Glomerular visceral epithelial cell (primary cell): ENCODE measurements around the gene TNKS1BP1.
A peak's percentile ranks its signal among the peaks of the same experiment; 100 is the strongest.

Source experiments
- DNase-seq: peaks from one replicate; pipeline ENCODE4 v3.0.0-alpha.2; 2016; ENCODE audit errors: extremely low spot score

Gene TNKS1BP1

DNA sequence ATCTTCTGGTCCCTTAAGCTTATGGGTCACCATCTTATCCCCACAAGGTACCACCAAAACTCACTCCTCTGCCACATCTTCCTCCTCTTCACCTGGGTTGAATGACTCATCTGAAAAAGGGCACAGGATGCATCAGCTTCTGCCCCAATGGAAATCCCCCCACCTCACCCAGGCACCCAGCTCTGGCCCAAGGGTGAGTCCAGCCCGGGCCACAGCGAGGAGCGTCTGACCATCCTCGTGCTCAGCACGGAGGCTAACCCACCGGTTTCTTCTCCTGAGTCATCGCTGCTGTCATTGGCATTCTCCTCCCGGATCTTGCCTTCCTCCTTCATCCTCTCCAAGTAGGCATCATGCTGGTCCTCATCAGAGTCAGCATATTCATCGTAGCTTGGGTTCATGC, 5.3 kb upstream of the TNKS1BP1 start:
- DNase-seq, result no peak

DNA sequence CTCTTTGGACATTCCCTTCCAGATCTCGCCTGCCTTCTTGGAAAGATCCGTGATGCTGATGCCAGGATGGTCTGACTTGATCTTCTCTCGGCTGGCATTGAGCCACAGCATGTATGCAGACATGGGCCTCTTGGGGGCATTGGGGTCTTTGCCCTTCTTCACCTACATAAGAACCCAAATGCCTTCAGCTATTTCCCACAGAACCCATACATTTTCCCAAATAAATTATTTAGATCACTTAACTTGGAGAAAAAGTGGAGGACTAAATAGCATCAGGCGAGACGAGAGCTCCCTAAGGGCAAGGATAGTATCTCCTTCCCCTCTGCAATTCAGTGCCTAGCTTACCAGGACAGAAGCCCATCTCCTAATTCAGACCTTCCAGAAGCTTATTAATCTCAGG, 3.0 kb upstream of the TNKS1BP1 start:
- no peak for DNase-seq

DNA sequence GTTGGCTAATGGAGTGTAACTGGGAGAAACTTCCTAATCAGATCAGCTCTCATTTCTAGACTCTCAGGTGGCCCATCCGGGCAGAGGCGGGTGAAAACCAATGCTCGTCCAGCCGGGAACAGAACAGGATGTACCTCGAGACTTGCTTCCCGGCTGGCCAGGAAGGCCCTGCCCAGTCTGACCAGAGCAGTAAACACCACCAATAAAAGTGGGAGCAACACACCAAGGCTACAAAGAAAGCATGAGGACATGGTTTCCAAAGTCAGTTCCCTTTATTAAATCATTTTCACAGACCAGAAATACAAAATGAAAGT, 940 bp upstream of the TNKS1BP1 start:
- DNase-seq, result no peak

DNA sequence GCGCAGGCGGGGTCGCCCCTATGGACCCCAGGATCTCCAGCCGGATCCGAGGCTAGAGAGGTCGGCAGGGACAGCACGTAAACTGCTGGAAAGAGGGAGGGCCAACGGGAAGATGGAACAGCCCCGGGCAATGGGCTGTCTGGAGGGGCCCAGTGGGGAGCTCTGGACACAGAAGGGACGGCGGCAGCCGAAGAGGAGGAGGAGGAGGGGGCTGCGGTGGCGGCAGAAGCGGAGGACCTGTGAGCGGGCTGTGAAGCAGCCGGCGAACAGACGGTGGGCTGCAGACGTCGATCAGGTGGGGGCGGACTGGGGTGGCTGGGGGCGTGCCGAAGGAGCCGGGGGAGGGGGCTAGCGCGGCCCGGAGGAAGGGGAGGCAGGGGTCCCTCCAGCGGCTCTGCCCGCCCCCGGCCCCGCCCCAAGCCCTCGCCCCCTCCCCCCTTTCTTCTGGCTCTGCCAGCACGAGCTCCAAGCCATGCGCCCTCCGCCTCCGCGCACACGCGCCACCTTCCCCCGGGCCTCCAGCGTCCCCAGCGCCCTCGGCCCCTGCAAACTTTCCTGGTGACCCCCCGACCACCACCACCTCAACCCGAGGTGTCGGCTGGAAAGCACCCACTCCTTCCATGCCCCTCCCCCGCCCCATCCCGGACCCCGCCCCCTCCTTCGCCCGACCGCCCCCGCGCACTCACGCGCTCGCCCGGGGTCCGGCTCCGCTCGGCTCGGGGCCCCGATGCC, 432 bp downstream of the TNKS1BP1 start:
- peak; percentile 49 for DNase-seq

GRCh38 chr11:57323855-57324153, 948 bp downstream of the TNKS1BP1 start:
- DNase-seq, result no peak

GRCh38 chr11:57323167-57323854, 1.4 kb downstream of the TNKS1BP1 start:
- DNase-seq, result no peak

DNA sequence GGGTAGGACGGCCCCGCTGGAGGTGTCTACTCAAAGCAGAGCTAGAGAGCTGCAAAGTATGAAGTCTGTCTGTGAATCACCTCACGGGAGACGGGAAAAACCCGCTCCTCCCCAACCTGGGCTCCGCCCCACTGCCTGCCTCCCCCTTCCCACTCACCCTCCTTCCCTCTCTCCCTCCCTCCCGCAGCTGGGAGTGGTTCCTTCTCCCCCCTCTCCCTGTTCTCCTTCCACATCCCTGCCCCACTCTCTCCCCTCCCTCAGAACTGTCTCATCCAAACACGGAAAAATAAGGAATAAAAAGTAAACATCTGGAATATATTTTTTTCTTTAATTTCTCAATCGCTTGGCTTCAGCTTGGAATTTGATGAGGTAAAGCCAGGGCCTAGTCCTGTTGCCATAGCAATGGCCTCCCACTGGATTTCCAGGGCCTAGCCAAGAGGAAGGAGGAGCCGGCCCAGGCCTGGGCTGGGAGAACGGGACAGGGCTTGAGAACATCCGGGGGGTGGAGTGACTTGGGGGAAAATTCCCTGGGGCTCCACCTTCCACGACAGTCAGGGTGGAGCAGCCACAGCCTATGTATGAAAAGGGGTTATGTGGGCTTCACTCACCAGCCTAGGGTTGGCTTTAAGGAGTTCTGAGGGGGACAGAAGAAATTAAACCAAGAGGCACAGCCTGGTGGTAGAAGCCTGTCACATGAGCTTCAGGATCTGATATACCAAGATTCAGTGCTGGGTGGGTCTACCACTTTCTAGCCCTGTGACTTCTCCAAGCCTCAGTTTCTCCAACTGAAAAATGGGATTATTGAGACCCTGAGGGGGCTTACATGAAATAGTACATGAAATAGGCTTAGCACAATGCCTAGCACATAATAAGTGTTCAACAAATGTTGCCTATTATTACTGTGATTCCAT, 2.2 kb downstream of the TNKS1BP1 start:
- peak; percentile 96 for DNase-seq

DNA sequence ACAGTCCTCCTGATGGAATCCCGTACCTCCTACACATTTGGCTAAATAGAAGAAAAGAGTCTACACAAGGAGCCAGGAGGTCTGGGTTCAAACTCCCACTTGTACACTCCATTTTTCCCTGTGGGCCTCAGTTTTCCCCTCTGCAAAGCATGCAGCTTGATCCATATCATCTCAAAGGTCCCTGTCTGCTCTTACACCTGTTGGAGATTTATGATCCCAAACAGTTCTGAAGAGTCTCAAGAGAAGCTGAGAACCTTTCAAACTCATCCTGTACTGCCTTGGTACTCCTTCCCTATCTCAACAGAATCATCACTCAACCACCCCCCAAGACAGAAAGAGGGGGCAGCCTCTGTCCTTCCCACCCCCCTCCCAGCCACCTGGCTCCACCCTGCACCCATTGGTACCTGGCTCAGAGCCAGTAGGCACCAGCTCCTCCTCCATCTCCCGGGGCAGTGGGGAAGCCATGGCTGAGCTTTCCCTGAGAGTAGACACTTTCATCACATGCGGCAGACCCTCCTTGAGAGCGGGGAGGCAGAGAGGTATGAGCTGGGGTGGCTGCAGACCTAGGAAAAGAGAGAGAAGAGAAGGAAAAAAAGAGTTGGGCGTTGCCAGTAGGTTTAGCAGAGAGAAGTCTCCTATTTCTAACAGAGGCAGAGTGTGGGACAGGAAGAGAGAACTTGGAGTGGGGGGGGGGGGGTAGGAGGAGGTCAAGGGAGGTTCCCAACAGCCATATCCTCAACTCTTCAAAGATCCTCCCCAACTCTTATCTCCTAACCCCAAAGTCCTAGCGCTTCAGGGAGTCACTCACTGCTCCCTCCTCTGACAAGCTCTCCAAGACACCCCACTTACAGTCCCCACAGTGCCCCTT, 3.1 kb downstream of the TNKS1BP1 start:
- DNase-seq, result peak; percentile 35

- no peak for DNase-seq
Measured at GRCh38 chr11:57320719-57321387, 3.9 kb downstream of the TNKS1BP1 start.

DNA sequence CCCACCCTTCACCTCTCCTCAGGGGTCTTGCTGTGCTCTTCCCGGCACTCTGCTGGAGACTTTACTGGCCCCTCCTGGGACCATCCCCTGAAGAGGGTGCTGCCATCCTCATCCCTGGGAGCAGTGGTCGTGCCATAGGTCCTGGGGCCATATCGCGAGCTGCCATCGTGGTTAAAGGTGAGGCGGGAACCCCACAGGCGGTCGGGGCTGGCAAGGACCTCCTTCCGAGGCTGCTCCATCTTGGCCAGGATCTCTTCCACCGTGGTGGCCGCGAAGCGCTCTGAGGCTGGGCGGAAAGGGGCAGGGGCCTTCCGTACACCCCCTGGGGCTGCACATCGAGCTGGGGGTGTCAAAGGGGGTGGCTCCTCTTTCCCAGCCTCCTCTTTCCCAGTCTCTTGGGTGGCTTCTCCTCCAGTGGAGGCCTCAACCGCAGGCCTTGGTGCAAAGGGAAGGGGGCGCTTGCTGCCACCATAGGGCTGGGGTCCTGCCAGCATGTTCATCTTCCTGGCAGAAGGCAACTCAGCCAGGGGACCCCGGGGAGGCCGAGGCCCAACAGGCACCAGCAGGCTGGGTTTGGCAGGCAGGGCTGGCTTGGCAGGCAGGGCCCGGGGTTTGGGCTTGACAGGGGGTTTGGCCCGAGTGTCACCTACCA, 4.6 kb downstream of the TNKS1BP1 start:
- no peak for DNase-seq

- DNase-seq, result no peak
Measured at GRCh38 chr11:57318178-57318577, 6.6 kb downstream of the TNKS1BP1 start.

GRCh38 chr11:57316017-57316416, 8.7 kb downstream of the TNKS1BP1 start:
- DNase-seq, result no peak

- peak; percentile 42 for DNase-seq
Measured at GRCh38 chr11:57315491-57315890, 9.3 kb downstream of the TNKS1BP1 start.

DNA sequence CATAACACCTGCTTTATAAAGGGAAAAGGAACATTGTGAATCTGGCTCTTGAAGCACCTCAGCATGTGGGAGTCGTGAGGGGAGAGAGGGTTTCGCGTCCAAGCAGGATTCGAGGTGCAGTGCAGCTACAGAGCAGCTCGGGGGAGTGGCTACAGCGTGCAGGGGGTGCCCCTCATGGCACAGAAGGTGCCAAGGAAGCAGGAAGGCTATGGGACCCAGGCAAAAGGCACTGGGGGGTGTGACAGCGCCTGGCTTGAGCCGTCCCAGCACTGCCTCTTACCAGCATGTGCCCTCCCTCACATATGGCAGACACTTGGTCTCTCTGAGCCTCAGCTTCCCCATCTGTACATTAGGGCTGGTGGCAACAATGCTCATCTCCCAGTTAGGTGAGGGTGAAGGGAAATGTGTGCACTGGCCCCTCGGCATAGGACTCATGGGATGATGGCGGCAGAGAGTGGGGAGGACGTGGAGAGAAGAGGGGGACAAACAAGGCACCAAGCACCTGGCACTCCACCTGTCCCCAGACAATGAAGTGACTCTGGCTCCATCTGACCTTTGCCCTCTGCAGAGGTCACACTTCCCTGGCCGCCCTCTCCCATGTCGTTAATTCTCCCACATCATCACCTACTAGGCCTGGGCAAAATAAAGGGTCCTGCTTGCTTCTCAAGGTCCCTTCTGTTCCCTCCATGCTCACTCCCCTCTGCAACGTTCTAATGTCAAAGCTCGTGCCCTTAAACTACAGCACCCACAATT, 10.4 kb downstream of the TNKS1BP1 start:
- no peak for DNase-seq

GRCh38 chr11:57313788-57314135, 11.0 kb downstream of the TNKS1BP1 start:
- no peak for DNase-seq

DNA sequence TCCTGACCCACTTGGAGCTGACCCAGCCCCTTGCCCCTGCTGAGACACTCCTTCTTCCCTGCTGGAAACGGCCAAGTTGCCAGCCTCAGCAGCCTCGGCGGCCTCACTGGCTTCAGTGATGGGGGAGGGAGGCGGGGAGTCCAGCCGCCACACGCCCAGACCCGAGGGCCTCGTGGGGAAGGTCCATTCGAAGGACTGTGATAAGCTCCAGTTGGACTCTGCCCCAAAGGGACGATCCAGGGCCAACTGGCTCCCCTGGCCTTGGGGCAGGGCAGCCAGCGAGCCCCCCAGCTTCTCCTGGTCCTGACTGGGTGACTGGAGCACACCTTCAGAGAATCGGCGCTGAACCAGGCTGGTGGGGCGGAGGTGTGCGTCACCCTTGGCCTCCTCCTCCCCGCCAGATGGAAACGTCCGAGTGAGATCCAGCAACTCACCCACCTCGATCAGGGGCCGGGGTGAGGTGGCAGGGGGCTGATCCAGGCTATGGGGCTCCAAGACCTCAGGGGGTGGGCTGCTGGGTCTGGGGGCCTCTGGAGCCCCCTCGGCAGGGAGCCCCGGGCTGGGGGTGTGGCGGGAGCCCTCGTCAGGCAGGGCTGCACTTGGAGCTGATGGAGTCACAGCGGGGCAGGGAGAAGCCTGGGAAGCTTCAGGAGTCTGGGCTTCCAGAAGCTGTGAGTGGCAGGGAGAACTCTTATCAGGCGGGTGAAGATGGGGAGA, 11.5 kb downstream of the TNKS1BP1 start:
- no peak for DNase-seq

- no peak for DNase-seq
Measured at GRCh38 chr11:57312511-57313021, 12.2 kb downstream of the TNKS1BP1 start.

DNA sequence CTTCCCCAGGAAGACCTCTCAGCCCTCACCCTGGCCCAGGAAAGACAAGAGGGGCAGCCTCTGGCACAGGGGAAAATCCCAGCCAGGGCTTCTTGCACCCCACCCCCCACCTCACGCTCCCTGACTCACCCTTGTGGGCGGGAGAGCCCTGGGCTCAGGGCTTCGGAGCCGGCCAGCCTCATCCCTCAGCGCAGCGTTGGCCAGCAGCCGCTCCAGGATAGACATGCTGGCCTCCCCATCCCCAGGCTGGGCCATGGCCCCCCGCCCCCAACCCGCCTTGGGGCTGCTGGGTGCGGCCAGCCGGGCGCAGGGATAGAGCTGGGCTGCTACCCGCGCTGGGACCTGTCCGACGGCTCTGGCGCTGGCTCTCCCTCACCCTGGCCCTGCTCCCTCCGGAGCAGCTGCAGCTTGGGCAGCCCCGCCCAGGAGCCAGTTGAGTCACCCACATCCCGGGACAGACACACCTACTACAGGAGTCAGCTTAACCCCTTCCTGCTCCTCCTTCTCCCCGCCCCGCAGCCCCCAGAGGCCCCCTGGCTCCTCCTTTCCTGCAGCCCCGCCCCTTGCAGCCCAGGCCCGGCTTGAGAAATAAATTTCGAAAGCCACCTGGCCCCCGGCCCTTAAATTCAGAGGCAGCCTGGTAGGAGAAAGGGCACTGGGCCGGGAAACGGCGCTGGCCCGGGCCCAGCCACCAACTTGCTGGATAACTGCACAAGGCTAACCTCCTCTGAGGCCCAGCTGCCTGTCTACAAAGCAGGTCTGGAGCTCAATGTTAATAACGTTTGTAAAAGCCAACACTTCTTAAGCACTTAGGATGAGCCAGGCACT, 13.4 kb downstream of the TNKS1BP1 start:
- peak; percentile 97 for DNase-seq
